ENCODE results near the gene SLC9A9.
"Not testable (repeated sequence)": the region's sequence is repeated elsewhere in the genome, so short reads cannot be mapped to it uniquely, and the experiment has no call there.

The SLC9A9 gene

DNA sequence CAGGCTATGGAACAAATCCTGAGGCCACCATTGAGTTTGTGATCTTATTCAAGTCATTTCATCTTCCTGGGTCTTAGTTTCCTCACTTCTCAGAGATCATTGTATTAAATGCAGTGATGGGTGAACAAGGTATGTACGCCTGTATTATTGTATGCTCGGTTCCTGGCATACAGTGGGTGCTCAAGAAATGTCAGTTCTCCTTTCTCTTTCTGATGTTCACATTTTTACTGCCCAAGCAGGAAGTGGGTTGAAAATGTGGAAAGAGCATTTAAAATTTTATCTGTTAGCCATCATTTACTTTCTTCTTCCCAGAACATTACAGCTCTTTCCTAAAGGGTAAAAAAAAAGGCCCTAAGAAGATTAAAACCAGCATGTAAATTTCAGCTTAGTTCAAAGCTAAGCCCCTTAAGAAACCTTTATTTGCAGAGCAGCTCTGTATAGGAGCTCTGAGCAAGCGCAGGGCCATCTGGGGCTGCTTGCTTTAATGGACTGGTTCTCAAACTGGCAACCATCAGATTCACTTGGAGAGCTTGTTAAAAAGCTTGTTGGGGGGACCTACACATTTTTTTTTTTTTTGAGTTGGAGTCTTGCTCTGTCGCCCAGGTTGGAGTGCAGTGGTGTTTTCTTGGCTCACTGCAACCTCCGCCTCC is 549.3 kb downstream of the SLC9A9 start:
- Histone ChIP-seq H3K27ac (ENCODE audit: low read depth, low read length) (no peak overlapping the region), H3K27me3 (ENCODE audit: control insufficient read depth, insufficient read depth, low read length) (no peaks in the 10 kb centered on the region), H3K9ac (ENCODE audit: low read length) (no peak overlapping the region), H3K36me3 (ENCODE audit: control insufficient read depth, insufficient read depth, low read length) (no peaks in the 10 kb centered on the region), H3K4me3 (ENCODE audit: low read length) (no peak overlapping the region), H3K4me1 (ENCODE audit: control insufficient read depth, insufficient read depth, low read length) (no peaks in the 10 kb centered on the region)

DNA sequence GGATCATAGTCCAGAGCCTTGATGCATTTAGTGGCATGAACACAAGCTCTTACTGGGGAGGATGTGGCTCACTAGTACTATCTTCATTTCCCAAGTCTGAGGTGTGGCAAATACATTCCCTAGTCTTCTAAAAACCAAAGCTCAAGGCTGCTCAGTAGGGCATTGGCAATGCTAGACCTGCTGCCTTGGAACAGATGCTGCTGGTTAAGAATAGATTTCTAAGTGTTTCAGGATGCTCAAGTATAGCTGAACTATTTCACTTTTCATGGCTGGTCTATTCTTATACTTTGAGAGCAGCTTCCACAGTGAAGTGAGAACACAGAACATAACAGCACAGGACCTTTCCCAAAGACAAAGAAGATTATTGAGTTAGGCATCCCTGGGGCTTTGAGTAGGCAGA is 549.9 kb downstream of the SLC9A9 start:
- Histone ChIP-seq H3K9ac (ENCODE audit: low read length) (no peak overlapping the region), H3K36me3 (ENCODE audit: control insufficient read depth, insufficient read depth, low read length) (no peaks in the 10 kb centered on the region), H3K4me1 (ENCODE audit: control insufficient read depth, insufficient read depth, low read length) (no peaks in the 10 kb centered on the region), H3K27me3 (ENCODE audit: control insufficient read depth, insufficient read depth, low read length) (no peaks in the 10 kb centered on the region), H3K27ac (ENCODE audit: low read depth, low read length) (no peak overlapping the region), H3K4me3 (ENCODE audit: low read length) (no peak overlapping the region)

DNA sequence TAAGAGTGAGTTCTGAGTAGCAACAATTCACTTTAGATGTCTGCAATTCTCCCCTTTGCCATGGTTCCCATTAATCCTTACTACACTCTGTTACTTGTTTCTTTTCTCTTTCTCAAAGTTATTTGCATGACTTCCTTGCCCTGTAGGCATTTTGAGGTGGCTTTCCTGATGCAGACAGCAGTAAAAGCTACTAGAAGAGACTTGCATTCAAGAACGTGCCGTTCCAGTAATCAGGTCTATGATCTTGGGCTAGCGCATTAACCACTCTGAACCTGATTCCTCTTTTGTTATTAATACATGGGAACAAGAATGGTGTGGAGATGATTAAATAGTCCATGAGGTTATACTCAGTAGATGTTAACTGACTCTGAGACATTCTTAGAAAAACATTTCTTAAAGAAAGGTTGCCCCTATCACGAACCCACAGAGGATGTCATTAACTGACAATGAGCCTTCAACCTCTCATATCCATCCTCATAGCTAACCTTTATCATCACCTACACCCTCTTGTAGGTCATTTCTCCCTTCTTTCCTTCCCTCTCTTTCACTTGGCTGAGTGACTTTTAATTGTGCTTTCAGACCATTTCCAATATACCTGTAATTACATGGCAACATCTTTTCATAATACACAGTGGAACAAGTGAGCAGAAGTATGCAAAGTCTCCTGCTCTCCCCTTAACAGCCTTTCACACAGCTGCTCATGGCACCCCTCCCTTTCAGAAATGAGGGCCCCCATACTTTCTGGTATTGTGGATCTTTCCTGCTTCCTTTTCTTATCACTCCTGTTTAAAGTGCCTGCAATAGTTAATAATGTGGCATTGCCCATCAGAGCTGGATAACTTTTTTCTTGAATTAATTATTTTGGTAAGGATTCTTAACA is 552.8 kb downstream of the SLC9A9 start:
- Histone ChIP-seq H3K36me3 (ENCODE audit: control insufficient read depth, insufficient read depth, low read length) (no peaks in the 10 kb centered on the region), H3K27me3 (ENCODE audit: control insufficient read depth, insufficient read depth, low read length) (no peaks in the 10 kb centered on the region), H3K9ac (ENCODE audit: low read length) (no peak overlapping the region), H3K4me1 (ENCODE audit: control insufficient read depth, insufficient read depth, low read length) (peaks cover 2% of the 10 kb centered on the region), H3K27ac (ENCODE audit: low read depth, low read length) (no peak overlapping the region), H3K4me3 (ENCODE audit: low read length) (no peak overlapping the region)

DNA sequence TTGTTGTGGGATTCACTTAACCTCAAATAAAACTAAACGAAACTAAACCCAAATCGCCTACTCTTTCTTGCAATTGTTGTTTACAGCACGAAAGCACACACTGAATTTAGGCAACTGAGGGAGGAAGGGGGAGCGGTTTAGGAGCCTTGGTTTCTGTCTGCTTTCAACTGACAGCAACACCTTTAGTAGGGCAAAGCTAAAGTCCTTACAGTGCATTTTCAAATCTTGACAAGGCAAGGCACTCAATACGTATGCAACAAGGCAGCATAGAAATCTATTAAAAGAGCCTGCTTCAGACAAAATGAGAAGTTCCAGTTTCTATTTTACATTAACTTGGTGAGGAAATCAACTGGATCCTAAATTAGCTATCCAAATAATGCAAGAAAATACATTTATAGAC is 554.1 kb downstream of the SLC9A9 start:
- Histone ChIP-seq H3K4me1 (ENCODE audit: control insufficient read depth, insufficient read depth, low read length) (peaks cover 2% of the 10 kb centered on the region), H3K27me3 (ENCODE audit: control insufficient read depth, insufficient read depth, low read length) (no peaks in the 10 kb centered on the region), H3K36me3 (ENCODE audit: control insufficient read depth, insufficient read depth, low read length) (no peaks in the 10 kb centered on the region), H3K9ac (ENCODE audit: low read length) (no peak overlapping the region), H3K4me3 (ENCODE audit: low read length) (no peak overlapping the region), H3K27ac (ENCODE audit: low read depth, low read length) (no peak overlapping the region)

DNA sequence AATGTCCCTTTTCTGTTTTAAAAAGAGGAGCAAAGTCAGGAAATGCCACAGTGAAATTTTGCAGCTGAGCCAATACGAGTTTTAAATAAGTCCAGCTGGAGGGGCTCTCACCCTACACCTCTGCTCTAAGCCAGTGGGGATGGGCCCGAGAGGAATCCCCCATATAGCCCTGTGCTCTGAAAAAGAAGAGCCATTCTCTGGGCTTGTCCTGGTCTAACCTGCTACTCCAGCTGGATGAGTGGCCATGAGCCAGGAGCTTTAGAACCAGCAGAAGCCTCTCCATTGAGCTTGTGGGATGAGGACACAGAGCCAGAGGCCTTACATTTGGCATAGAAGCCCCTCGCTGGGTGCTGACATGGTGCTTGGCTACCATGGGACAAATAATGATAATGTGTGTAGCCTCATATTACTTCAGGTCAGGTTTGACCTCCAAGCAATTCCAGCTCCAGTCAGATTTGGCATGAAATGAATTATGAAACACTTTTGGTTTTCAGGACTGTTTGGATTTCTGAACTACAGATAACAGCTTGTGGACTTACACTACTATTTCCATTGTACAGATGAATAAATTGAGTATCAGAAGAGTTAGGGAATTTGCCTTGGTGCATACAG is 556.3 kb downstream of the SLC9A9 start:
- Histone ChIP-seq H3K27me3 (ENCODE audit: control insufficient read depth, insufficient read depth, low read length) (no peaks in the 10 kb centered on the region), H3K4me1 (ENCODE audit: control insufficient read depth, insufficient read depth, low read length) (peaks cover 2% of the 10 kb centered on the region), H3K36me3 (ENCODE audit: control insufficient read depth, insufficient read depth, low read length) (no peaks in the 10 kb centered on the region), H3K27ac (ENCODE audit: low read depth, low read length) (no peak overlapping the region), H3K9ac (ENCODE audit: low read length) (no peak overlapping the region), H3K4me3 (ENCODE audit: low read length) (no peak overlapping the region)

DNA sequence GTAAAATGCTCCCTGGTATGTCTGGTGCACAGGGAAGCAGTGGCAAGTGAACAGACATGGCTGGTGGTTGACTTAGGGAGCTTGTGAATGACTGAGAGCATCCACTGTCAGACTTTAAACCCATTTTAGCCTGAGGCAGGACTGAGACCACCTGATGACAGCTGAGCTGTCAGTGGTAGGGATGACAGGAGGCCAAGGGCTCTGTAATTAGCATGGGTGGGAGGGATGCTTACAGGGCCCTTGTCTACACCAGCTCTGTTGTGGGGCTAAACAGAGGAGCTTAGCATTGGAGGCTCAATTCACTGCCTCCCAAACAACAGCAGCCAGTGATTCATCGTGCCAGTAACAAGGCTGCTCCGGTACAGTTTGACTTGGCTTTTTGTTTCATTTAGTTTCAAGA is 559.3 kb downstream of the SLC9A9 start:
- H3K4me3 ChIP-seq (ENCODE audit: low read length): no peak overlapping the region
- H3K27me3 ChIP-seq (ENCODE audit: control insufficient read depth, insufficient read depth, low read length): no peaks in the 10 kb centered on the region
- H3K36me3 ChIP-seq (ENCODE audit: control insufficient read depth, insufficient read depth, low read length): no peaks in the 10 kb centered on the region
- H3K4me1 ChIP-seq (ENCODE audit: control insufficient read depth, insufficient read depth, low read length): peaks cover 2% of the 10 kb centered on the region
- H3K9ac ChIP-seq (ENCODE audit: low read length): no peak overlapping the region
- no peak overlapping the region for H3K27ac ChIP-seq (ENCODE audit: low read depth, low read length)

DNA sequence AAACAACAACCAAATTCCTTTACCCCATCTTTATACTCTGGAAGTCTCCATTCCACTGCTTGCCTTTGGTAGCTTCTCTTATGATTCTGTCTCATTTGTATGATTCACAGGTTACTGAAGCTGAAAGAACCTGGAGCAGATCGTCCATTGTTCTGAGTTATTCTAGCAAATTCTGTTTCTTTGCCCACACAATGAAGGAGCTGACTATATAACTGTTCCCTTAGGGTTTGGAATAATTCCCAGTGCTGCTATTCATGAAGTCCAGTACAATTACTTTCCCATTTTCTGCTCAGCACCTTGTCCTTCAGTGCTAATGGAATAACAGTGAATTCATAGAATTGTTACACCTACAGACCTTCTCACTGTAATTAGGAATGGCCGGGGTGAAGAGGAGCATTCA is 560.9 kb downstream of the SLC9A9 start:
- Histone ChIP-seq H3K36me3 (ENCODE audit: control insufficient read depth, insufficient read depth, low read length) (no peaks in the 10 kb centered on the region), H3K27ac (ENCODE audit: low read depth, low read length) (no peak overlapping the region), H3K4me1 (ENCODE audit: control insufficient read depth, insufficient read depth, low read length) (peaks cover 2% of the 10 kb centered on the region), H3K4me3 (ENCODE audit: low read length) (no peak overlapping the region), H3K27me3 (ENCODE audit: control insufficient read depth, insufficient read depth, low read length) (no peaks in the 10 kb centered on the region), H3K9ac (ENCODE audit: low read length) (no peak overlapping the region)

DNA sequence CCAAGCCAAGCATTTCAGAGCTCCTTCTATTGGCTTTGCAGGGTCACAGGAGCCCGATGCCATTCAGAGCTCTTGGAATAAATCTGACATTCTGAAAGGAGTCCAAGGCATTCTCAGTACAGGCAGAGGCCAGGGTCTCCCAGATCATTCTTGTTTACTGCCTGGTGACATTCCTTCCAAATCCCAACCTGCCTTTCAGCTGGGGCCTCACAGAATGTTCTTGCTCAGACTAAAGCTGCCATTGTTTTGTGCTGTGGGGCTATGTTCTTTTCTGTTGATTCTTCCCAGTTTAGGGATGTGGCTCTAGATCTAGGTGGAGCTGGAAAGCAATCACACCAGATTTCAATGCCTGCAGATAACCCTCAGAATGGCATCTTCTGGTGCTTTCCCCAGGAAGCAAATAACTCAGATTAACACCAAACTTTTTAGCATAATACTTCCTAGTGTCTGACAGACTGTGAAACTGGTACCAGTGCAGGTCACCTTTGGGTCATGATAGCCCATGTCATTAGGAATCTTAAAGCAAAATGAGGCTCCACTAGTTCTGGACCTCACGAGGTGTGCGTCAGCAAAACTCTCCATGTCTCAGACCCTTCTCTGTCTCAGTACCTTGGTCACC is 561.8 kb downstream of the SLC9A9 start:
- Histone ChIP-seq H3K27me3 (ENCODE audit: control insufficient read depth, insufficient read depth, low read length) (no peaks in the 10 kb centered on the region), H3K36me3 (ENCODE audit: control insufficient read depth, insufficient read depth, low read length) (no peaks in the 10 kb centered on the region), H3K4me1 (ENCODE audit: control insufficient read depth, insufficient read depth, low read length) (peaks cover 2% of the 10 kb centered on the region), H3K4me3 (ENCODE audit: low read length) (no peak overlapping the region), H3K27ac (ENCODE audit: low read depth, low read length) (no peak overlapping the region), H3K9ac (ENCODE audit: low read length) (no peak overlapping the region)

DNA sequence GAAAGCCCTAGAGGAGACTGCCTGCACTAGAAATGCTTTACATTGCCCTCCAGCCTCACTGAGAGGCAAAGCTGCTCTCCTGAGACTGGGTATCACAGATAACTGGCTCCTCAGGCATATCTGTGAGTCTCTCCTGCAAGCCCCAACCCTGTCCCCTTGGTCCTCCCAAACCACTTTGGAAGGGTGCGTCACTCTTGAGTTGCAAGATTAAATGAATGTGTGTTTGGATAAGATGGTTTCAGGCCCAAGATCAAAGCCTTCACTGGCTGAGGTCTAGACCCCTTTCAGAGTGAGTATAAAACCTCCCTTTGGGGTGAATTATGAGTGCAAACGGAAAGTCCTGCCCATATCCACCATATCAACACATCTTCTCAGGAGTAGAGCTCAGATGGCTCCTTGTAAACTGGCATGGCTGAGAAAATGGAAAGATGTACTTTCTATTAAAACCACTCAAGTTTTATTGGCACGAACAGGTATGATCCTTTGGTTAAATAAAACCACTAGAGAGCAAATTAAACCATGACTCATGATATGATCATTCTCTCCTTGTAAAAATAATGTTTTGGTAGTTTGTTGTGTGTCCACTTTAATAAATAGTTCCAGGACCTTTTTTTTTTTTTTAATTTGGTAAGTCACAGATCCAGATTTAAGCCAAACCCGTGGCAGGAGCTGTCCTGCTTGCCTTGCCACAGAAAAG is 564.7 kb downstream of the SLC9A9 start:
- Histone ChIP-seq H3K27ac (ENCODE audit: low read depth, low read length) (no peak overlapping the region), H3K4me3 (ENCODE audit: low read length) (no peak overlapping the region), H3K9ac (ENCODE audit: low read length) (no peak overlapping the region), H3K4me1 (ENCODE audit: control insufficient read depth, insufficient read depth, low read length) (no peaks in the 10 kb centered on the region), H3K36me3 (ENCODE audit: control insufficient read depth, insufficient read depth, low read length) (no peaks in the 10 kb centered on the region), H3K27me3 (ENCODE audit: control insufficient read depth, insufficient read depth, low read length) (no peaks in the 10 kb centered on the region)

DNA sequence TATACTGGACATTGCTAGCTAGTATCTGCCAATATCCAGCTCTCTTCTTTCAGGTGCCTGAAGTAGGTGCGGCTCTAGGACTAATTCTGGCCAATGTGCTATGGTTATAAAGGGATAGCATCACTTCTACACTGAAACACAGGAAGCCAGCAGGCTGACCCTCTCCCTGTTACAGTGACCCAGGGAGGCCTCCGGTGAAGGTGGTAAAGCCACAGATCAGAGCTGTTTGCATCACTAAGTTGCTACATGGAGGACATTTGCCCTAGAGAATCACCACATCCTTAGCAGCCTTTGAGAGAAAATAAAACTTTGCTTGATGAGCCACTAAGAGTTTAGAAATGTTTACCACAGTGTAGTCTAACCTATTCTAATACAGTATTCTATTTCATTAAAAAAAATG is 567.3 kb downstream of the SLC9A9 start:
- no peaks in the 10 kb centered on the region for H3K36me3 ChIP-seq (ENCODE audit: control insufficient read depth, insufficient read depth, low read length)
- H3K4me1 ChIP-seq (ENCODE audit: control insufficient read depth, insufficient read depth, low read length): no peaks in the 10 kb centered on the region
- H3K27me3 ChIP-seq (ENCODE audit: control insufficient read depth, insufficient read depth, low read length): no peaks in the 10 kb centered on the region
- no peak overlapping the region for H3K9ac ChIP-seq (ENCODE audit: low read length)
- H3K27ac ChIP-seq (ENCODE audit: low read depth, low read length): no peak overlapping the region
- H3K4me3 ChIP-seq (ENCODE audit: low read length): no peak overlapping the region

DNA sequence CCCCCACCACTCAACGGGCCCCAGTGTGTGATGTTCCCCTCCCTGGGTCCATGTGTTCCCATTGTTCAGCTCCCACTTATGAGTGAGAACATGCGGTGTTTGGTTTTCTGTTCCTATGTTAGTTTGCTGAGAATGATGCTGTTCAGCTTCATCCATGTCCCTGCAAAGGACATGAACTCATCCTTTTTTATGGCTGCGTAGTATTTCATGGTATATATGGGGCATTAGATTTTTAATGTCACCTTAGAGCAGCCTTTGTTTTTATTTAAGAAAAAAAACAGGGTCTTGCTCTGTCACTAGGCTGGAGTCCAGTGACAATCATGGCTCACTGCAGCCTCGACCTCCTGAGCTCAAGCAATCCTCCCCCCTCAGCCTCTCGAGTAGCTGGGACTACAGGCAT is 568.7 kb downstream of the SLC9A9 start:
- H3K4me1 ChIP-seq (ENCODE audit: control insufficient read depth, insufficient read depth, low read length); H3K27me3 ChIP-seq (ENCODE audit: control insufficient read depth, insufficient read depth, low read length); H3K4me3 ChIP-seq (ENCODE audit: low read length); H3K9ac ChIP-seq (ENCODE audit: low read length); H3K27ac ChIP-seq (ENCODE audit: low read depth, low read length); H3K36me3 ChIP-seq (ENCODE audit: control insufficient read depth, insufficient read depth, low read length): not testable (repeated sequence)

DNA sequence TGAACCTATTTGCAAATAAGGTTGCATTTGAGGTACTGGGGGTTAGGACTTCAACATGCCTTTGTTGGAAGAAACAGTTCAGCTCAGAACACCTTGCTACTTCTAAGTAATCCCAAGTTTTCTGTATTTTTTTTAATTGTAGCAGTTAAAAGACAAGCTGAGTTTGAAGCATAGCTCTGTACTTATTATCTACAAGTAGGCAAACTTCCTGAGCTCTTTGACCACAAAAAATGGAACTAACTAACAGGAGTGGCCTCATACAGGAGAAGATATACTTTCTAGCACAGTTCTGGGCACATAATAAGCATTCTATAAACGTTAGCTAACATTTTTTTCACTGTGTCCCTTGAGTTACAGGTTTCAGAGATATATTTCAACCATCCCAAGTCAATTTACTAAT is 569.5 kb downstream of the SLC9A9 start:
- no peaks in the 10 kb centered on the region for H3K4me1 ChIP-seq (ENCODE audit: control insufficient read depth, insufficient read depth, low read length)
- H3K9ac ChIP-seq (ENCODE audit: low read length): no peak overlapping the region
- no peak overlapping the region for H3K27ac ChIP-seq (ENCODE audit: low read depth, low read length)
- no peak overlapping the region for H3K4me3 ChIP-seq (ENCODE audit: low read length)
- H3K36me3 ChIP-seq (ENCODE audit: control insufficient read depth, insufficient read depth, low read length): no peaks in the 10 kb centered on the region
- H3K27me3 ChIP-seq (ENCODE audit: control insufficient read depth, insufficient read depth, low read length): no peaks in the 10 kb centered on the region
